Glomerular visceral epithelial cell (primary cell): ENCODE data around the gene TRIM67.

Experiments used
- DNase-seq: peaks from one replicate; pipeline ENCODE4 v3.0.0-alpha.2; 2016; ENCODE audit errors: extremely low spot score

Gene TRIM67

DNA sequence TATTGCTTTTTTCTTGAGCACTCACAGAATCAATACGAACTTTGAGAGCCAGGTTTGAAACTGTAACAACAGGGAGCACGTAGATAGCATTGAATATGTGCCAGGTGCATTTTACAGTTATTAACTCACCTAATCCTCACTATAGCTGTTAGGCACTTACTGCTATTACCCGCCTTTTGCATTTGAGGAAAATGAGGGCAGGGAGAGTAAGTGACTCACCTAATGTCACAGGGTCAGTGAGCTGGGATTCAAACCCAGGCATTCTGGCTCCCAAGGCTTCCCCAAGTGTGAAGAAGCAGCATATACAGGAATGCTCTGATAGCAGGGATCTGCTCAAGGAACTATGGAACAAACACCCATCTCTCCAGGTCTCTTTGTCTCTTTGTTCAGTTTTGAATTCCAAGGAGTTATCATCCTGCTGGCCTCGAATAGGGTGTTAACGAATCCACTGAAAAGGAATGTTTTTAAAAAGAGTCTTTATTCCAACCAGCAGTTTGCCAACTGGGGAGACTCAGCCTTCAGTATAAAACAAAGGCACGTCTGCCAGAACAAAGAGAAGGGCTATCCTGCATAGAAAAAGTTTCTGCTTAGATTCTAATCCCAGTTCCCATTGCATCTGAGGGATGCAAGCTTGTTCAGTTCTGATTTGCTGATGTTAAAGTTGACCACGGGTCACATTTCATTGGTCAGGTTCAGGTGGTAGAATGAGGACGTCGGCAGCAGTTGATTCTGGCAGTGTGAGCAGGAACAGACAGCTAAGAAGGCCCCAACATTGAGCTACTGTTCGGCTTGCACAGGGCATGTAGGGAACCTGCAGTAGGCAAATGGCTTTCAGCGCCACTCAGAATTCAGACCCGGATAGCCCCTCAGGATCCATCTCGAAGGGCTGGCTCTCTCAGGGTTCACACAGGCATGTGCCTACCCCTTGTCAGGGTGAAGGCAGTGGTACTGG is 22.1 kb downstream of the TRIM67 start:
- no peak for DNase-seq

DNA sequence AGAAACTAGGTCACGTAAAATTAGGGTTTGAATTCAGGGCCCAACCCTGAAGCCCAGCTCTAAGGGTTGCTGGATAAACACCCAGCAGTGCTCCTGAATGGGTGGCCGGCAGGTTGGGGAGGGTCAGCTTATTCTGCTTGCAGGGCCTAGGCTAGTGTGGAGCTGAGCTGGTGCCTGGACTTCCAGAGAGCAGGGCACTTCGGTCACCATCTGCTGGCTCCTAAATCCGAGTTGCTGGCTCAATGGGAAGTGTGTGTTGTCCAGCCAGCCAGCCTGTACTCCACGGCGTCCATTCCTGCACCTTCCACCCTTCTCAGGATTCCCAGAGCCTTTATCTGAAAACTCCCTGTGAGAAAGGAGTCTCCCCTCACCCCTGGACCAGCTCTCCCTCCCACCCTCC is 23.0 kb downstream of the TRIM67 start:
- no peak for DNase-seq

DNA sequence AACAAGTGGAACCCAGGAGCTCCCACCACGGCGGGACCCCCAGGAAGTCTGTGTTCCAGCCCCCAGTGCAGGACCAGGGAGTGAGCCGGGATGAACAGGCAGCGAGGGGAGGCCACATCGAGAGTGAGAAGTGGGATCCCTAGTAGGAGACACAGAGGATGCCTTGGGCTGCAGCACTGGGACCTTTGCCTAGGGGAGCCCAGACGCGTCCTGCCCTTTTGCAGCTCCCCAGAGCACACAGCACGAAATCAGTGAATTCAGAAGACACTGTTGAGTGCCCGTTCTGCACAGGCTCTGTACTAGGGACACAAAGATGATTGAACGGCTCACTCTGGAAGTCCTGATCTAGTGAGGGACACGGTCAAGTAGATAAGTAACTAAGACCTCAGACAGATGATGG is 23.5 kb downstream of the TRIM67 start:
- no peak for DNase-seq

DNA sequence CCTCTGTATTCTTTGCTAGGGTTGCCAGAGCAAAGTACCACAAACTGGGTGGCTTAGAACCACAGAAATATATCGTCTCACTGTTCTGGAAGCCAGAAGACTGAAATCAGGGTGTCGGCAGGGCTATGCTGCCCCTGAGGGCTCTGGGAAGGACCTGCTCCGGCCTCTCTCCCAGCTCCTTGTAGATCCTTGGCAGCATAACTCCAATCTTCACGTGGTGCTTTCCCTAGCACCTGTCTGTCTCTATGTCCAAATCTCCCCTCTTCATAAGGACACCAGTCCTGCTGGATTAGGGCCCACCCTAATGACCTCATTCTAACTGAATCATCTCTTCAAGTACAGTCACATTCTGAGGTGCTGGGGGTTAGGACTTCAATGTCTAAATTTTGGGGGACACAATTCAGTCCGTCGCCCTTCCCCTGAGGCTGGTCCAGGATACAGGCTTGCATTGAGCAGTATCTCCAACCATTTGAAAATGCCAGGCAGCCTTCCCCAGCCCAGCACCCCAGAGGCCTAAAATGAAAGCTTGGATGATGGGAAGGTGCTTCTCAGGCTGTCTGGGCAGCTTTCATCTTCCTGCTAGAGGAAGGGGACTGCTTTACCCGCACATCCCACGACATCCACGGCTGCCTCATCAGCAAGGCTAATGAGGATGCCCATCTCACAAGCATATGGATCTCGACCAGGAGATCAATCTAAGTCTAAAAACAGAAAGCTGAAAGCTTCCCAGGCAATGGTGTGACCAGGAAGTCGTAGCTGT is 24.7 kb downstream of the TRIM67 start:
- DNase-seq = no peak

DNA sequence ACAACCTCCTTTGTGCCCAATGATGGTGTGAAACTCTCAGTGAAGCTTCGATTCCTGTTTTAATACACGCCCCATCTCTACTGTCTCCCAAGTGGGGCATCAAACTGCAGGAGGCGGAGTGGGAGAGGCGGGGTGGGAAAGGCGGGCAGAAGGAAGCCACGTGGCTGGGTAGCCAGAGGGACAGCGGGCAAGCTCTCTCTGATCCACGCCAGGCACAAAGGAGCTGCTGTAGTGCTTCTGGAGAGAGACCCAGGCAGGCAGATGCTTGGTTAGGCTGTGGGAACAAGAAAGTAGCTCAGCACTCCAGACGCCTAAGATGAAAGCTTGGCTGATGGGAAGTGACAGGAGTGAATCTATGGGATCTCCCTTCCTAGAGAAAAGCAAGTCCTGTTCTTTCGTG is 25.7 kb downstream of the TRIM67 start:
- DNase-seq = no peak

DNA sequence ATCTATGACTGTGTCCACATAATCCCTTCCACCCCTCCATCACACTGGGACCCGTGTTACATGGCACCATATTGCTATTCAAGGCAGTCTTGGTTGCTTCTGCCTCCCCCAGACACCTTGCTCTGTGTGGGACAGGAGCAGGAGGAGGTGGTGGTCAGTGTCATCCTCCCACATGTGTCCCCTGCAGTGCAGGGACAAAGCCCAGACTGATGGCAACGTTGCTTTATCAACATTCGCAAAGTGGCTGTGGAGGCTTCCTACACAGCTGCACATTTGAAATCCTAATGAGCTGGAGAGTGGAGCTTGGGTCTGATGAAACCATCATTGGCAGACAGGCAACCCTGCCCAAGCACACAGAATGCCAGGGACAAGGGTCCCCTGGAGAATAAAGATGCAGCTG is 26.2 kb downstream of the TRIM67 start:
- no peak for DNase-seq

DNA sequence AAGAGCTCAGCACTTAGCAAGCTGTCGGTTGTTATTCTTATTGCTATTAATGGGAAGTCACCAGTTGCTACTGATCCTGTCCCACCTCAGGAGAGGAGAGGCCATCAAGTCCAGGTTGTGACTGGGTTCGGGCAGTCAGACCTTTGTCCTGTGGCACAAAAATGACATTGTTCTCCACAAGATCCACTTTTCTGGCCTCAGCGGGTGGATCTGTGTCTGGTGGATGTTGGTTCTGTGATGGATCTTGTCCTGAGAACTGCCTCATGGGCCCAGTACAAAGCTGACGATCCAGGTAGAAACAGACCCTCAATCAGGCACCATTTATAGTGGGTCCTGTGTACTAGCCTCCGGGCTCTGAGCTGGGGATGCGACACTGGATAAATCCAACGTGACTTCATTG is 26.9 kb downstream of the TRIM67 start:
- DNase-seq = no peak

DNA sequence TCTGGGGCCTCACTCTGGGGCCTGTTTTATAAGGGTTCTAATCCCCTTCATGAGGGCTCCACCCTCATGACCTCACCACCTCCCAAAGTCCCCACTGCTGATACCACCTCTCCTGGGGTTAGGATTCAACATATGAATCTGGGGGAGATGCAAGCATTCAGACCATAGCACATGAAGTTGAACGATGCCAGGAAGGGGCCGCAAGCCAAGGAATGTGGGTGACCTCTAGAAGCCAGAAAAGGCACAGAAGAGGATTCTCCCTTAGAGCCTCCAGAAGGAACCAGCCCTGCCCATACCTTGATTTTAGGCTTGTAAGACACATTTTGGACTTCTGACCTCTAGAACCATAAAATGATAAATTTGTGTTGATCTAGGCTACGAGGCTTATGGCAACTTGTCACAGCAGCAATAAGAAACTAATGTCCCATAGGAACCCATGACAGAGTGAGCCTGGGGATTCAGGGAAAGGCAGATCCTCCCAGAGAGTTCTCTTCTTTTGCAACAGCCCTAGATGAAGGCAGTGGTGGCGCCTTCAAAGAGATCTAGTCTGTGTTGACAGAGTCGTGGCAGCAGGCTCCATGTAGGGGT is 27.9 kb downstream of the TRIM67 start:
- DNase-seq = no peak

DNA sequence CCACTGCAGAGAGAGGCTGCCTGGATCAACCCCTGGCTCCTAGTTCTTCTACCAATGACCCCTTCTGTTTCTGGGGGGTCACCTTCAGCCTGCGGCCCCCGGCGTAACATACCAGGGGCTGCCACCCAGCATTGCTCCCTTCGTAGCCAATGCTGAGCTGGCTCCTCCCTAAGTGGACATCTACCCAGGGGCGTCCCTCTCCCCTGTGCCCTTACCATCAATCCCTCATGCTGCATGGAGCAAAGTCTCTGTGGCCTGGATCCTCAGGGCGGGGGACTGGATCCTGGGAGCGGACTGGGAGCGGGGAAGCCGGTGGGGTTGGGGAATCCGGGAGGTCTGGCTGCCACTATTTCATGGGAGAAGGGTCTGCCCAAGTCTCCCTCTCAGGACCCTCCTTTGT is 28.6 kb downstream of the TRIM67 start:
- no peak for DNase-seq

DNA sequence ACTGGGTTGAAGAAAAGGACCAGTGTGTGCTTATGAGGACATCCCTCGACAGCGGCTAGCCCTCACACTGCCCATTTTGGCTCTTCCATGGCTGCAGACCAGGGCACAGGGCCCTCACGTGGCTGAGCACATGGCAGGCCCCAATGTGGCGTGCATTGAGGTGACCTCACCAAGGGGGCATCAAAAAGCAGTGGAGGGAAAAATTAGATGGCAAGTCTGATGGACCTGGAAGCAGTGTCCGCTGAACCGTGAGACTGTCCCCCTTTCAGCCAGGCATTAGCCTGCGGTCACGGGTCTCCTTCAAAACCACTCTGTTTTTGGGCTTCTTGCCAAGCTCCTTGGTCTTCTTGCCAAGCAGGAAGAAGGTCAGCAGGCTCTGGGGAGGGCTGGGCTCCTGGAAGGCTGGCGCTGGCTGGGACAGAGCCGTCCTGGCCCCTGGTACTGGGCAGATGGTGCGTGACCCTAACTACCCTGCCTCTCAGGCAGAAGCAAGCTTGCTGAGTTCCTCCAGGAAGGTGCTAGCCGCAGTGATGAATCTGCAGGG is 30.8 kb downstream of the TRIM67 start:
- peak; percentile 99 for DNase-seq

DNA sequence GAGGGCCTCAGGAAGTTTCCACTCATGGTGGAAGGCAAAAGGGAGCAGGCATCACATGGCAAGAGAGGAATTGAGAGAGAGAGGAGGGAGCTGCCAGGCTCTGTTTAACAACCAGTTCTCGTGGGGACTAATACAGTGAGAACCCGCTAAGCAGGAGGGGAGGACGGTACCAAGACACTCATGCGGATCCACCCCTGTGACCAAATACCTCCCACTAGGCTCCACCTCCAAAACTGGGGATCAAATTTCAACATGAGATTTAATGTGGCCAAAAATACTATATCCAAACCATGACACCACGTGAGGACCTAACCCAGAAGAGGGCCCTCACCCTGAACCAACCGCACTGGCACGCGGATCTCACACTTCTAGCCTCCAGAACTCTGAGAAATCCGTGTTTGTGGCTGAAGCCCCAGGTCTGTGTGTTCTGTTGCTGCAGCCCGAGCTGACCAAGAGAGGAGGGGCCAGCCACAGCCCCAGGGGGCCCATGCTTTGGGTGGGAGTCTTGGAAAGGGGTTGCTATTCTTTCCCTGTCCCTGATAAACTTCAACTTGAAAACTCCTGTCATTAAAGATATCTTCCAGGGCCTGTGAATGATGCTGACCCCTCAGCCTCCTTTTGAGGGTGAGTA is 32.0 kb downstream of the TRIM67 start:
- peak; percentile 82 for DNase-seq

DNA sequence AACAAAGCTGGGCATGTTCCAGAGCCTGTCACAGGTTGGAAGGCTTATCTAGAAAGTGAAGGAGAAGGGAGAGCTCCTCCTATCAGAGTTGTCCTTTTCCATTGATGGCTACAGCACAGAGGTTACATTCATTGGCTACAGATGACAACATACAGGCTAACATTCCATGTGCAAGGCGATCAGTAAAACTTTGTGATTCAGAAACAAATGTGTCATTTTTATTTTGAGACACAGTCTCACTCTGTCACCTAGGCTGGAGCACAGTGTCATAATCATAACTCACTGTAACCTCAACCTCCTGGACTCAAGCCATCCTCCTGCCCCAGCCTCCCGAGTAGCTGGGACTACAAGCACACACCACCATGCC is 32.6 kb downstream of the TRIM67 start:
- DNase-seq = no peak

DNA sequence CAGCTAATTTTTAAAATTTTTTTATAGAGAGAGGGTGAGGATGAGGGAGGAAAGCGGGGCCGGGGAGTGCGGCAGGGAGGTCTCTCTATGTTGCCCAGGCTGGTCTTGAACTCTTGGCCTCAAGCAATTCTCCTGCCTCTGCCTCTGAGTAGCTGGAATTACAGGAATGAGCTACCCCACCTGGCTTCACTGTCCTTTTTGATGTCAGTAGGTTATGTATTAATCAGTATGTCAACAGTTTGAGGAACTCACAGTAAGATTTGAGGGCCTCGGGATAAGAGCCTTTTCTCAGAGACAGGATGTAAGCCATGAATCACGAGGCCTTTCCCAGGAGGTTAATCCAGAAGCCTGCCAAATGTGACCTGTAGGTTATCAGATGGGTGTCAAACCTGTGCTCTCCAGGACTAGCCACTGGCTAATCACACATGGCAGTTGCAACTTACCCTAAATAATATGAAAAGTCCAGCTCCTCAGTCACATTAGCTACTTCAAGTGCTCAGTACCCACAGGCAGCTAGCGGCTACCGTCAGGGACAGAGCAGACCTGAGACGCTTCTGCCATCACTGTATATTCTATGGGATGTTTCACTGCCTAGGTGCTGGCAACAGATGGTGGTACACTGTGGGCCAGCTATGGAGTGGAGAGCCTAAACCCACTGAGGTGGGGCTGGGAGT is 33.1 kb downstream of the TRIM67 start:
- DNase-seq = peak; percentile 81

DNA sequence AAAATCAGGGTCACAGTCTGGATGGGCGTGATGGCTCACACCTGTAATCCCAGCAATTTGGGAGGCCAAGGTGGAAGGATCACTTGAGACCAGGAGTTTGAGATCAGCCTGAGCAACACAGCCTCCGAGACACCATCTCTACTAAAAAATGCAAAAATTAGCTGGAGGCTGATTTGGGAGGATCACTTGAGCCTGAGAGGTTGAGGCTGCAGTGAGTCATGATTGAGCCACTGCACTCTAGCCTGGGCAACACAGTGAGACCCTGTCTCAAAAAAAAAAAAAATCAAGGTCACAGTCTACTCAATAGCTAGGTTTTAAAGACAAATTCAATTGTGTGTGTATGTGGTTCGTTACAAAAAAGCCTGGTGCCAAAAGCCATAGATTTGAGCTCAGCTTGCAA is 34.4 kb downstream of the TRIM67 start:
- DNase-seq = no peak

DNA sequence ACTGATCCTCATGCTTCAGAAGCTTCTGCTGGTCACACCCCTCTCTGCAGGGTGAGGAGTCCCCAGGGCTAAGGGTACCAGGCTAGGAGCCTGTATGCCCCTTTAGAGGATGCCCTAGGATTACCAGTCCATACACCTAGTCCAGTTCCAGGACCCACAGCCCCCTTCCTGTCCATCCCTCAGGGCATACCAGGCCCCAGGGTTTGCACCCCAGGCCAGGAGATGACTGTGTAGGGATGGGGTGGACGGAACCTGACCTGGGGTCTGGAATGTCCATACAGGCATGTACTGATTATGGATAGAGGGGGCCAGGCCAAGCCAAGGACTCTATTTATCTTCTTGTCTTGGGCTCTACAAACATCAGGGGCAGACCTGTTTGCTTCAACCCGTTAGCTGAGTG is 34.9 kb downstream of the TRIM67 start:
- DNase-seq = no peak

DNA sequence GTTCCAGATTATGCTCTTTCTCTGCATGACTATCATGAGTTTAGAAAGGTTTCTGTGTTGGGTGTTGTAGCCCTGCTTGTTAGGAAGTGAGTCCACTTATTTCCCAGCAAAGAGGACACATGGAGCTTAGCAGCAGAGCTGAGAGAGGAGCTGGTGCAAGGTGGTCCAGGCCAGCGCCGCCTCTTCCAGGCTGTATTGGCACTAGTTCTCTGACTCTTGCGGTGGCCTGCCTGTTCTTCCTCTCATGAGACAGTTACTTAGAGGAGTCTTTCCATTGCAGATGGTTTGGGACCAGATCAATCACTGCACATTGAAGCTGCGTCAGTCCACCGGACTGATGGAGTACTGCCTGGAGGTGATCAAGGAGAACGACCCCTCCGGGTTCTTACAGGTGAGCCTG is 38.0 kb downstream of the TRIM67 start:
- DNase-seq = no peak

DNA sequence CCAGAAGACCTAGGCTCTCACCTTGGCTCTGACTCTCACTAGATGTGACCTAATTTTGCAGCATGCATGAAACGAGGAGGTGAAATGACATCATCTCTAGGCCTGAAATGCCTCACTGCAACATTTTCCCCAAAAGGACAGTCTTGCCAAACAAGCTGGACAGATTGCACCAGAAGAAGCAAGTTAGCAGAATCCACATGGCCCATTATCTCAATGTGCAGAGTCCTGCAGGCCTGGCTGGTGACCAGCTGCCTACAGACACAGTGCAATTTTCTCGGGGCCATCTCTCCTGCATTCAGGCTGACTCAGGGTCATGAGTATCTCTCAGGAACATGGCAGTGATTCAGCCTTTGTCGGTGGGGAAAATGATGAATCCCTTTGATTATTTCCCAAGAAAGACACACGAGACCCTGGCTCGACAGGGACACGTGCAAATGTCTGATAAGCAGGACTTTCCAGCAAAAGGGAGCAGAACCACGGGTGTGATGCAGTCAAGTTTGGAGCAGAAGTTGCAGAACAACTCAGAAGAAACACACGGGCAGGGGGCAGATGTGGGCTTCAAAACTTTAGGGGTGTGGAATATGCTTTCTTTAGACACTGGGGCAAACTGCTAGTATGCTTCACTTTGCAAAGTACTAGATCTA is 38.7 kb downstream of the TRIM67 start:
- no peak for DNase-seq

DNA sequence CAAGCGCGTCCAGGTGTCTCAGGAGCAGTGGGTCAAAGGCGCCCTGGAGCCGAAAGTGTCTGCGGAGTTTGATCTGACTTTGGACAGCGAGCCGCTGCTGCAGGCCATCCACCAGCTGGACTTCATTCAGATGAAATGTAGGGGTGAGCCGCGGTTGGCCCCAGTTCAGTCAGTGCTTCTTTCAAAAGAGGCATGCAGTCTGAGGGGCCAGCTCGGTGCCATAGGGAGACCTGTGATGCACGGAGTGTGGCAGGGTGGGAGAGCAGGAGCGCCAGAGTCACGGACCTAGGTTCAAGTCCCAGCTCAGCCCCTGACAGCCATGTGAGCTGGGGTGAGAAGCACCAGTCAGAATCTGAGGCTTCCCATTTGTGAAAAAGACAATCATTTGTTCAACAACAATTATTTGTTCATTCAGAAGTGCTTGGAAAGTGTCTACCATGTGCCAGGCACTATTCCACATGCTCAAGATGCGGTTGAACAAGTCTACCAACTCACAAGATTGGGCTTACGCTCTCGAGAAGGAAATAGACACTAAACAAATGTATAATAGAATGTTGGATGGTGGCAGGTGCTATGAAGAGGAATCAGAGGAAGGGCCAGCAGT is 39.6 kb downstream of the TRIM67 start:
- DNase-seq = no peak

DNA sequence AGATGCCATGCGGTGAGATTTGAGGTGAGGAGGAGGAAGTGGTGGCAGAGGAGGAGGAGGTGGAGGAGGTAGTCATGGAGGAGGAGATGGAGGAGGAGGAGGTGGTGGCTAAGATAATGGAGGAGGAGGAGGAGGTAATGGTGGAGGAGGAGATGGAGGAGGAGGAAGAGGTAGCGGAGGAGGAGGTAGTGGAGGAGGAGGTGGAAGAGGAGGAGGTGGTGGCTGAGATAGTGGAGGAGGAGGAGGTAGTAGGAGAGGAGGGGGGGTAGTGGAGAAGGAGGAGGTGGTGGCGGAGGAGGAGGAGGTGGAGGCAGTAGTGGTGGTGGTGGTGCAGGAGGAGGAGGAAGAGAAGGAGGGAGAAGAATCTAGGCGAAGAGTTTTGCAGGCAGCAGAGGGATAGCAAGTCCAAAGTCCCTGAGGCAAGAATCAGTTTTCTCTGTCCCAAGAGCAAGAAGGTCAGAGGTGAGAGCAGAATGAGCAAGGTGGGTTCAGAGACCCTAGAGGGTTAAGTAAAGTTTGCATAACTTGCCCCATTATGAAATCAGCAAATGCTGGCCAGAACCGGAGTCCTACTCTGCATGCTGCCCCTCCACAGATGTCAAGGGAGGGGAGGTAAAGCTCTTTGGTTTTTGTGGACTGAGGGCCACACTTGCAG is 40.2 kb downstream of the TRIM67 start:
- DNase-seq = no peak
